Lower leg skin (tissue), 3 donors: ENCODE measurements around the gene C6.

Experiments used
- POLR2A ChIP-seq, 2 donors: fragments of 450-650 bp; IDR thresholded peaks; one replicate each; pipeline ENCODE4 v1.6.1; 2016 to 2017; ENCODE audit warnings: antibody characterized with exemption in 2 of 2, mild to moderate bottlenecking in 1 of 2, moderate library complexity in 1 of 2
- TF ChIP-seq, protein P1 (sequence below), 3 donors: fragments of 450-650 bp; IDR thresholded peaks; one replicate each; pipeline ENCODE4 v1.5.1; 2016; ENCODE audit warnings: antibody characterized with exemption in 3 of 3, mild to moderate bottlenecking in 3 of 3, moderate library complexity in 2 of 3

DNA sequence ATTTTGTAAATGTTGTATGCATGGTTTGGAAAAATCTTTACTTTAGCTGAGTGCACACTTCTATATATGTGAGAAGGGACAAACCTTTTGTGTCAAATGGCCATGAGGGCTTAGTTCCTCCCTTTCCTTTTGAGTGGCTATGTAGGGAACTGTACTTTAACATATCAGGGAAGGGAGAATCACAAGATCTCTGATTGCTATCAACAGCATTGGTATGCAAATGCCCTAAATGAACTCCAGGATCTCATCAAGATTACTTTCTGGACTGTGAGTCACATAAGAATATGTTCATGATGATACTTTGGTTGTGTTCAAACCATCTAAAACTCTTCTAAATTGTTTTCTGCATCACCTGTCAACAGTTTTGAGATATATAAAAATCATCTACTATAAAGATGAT, 111.0 kb downstream of the C6 start:
- TF ChIP-seq, protein P1, sequence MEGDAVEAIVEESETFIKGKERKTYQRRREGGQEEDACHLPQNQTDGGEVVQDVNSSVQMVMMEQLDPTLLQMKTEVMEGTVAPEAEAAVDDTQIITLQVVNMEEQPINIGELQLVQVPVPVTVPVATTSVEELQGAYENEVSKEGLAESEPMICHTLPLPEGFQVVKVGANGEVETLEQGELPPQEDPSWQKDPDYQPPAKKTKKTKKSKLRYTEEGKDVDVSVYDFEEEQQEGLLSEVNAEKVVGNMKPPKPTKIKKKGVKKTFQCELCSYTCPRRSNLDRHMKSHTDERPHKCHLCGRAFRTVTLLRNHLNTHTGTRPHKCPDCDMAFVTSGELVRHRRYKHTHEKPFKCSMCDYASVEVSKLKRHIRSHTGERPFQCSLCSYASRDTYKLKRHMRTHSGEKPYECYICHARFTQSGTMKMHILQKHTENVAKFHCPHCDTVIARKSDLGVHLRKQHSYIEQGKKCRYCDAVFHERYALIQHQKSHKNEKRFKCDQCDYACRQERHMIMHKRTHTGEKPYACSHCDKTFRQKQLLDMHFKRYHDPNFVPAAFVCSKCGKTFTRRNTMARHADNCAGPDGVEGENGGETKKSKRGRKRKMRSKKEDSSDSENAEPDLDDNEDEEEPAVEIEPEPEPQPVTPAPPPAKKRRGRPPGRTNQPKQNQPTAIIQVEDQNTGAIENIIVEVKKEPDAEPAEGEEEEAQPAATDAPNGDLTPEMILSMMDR (IDR thresholded peaks at IDR 0.05), result no peak
- no peak for TF ChIP-seq POLR2A (IDR thresholded peaks at IDR 0.05)
